ENCODE data around the gene PTPN3. TPM values are rescaled to one million over a fixed set of nuclear protein-coding genes. Genes with fewer than 3 reads are reported as not detected.

Gene PTPN3
- total and polyA plus RNA-seq, 9 of the 15 experiments (the other 6 are each of a cell fraction or from before 2014, with no cell fraction given) = 0.02 TPM; not detected in 8

DNA sequence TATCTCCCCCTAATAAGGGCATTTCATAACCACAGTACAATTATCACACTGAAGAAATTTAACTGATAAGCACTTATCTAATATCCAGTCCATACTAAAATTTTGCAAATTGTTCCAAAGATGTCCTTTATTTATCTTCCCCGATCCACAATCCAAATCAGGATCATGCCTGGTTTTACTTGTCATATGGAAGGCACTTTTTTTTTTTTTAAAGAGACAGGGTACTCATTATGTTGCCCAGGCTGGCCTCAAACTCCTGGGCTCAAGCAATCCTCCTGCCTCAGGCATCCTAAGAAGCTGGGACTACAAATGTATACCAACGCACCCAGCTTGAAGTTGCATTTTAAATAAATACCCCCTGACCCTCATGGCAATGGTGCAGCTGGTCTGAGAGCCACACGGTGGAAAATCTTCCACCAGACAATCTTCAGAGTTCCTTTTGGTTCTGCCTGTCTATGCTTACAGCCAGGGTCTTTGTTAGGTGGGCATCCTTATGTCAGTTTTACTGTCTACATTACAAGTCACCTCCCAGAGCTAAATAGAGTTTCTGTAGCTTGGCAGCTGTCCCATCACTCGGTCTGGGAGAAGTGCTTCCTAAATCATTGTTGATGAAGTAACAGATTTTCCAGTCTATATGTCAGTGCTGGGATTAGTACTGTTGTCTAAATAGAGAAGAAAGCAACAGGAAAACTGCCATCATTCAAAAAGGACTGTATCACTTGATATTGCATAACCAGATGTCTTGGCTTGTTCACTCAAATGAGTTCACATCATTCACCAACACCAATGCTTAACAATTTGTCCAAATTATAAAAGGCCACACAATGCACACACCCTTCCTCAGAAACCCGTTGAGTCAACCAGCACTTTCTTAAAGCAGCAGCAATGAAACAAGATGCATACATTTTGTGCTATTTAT is 26.4 kb downstream of the PTPN3 start:
- no peak overlapping the region for H3K4me3 ChIP-seq
- TF ChIP-seq CEBPG (CRISPR knock-in tag; IDR thresholded peaks at IDR 0.05) (no peak), CEBPG (tag; conservative IDR thresholded peaks at IDR 0.05 in 1 of 2, IDR thresholded peaks at IDR 0.05 in 1 of 2) (0 out of 4 replicates have a peak, but pooled peaks of 1 of the 2 experiments have one; percentile 11), RBBP5 (IDR thresholded peaks at IDR 0.05; ENCODE audit: borderline replicate concordance, insufficient read depth, low read length, poor library complexity, severe bottlenecking) (no peak), CEBPB (tag; IDR thresholded peaks at IDR 0.05) (0 out of 2 replicates have a peak, but pooled peaks have one; percentile 20)
- TF ChIP-seq, protein P1, sequence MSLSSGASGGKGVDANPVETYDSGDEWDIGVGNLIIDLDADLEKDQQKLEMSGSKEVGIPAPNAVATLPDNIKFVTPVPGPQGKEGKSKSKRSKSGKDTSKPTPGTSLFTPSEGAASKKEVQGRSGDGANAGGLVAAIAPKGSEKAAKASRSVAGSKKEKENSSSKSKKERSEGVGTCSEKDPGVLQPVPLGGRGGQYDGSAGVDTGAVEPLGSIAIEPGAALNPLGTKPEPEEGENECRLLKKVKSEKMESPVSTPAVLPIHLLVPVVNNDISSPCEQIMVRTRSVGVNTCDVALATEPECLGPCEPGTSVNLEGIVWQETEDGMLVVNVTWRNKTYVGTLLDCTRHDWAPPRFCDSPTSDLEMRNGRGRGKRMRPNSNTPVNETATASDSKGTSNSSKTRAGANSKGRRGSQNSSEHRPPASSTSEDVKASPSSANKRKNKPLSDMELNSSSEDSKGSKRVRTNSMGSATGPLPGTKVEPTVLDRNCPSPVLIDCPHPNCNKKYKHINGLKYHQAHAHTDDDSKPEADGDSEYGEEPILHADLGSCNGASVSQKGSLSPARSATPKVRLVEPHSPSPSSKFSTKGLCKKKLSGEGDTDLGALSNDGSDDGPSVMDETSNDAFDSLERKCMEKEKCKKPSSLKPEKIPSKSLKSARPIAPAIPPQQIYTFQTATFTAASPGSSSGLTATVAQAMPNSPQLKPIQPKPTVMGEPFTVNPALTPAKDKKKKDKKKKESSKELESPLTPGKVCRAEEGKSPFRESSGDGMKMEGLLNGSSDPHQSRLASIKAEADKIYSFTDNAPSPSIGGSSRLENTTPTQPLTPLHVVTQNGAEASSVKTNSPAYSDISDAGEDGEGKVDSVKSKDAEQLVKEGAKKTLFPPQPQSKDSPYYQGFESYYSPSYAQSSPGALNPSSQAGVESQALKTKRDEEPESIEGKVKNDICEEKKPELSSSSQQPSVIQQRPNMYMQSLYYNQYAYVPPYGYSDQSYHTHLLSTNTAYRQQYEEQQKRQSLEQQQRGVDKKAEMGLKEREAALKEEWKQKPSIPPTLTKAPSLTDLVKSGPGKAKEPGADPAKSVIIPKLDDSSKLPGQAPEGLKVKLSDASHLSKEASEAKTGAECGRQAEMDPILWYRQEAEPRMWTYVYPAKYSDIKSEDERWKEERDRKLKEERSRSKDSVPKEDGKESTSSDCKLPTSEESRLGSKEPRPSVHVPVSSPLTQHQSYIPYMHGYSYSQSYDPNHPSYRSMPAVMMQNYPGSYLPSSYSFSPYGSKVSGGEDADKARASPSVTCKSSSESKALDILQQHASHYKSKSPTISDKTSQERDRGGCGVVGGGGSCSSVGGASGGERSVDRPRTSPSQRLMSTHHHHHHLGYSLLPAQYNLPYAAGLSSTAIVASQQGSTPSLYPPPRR (CRISPR knock-in tag; IDR thresholded peaks at IDR 0.05; ENCODE audit: borderline replicate concordance) = no peak
- no peaks in the 10 kb centered on the region for H3K4me1 ChIP-seq (replicated peaks in 1 of 2; ENCODE audit: control insufficient read depth in 2 of 2, insufficient read depth in 2 of 2, low read length in 2 of 2)
- no peaks in the 10 kb centered on the region for H3K36me3 ChIP-seq (ENCODE audit: control insufficient read depth, insufficient read depth, low read length)
- BruUV-seq (replicated peaks) = no TSS peak
- DNase-seq (ENCODE audit: extremely low read depth in 1 of 4, low spot score in 3 of 4) (no peak), FAIRE-seq (no peak), ATAC-seq (no peak)
- intact Hi-C loops (cut with micrococcal nuclease) = no loop called here
- H3K79me2 ChIP-seq (ENCODE audit: control insufficient read depth, insufficient read depth, low read length) = no peaks in the 10 kb centered on the region
- no peak overlapping the region for H3K27ac ChIP-seq (ENCODE audit: extremely low read depth, low read depth, low read length)
- no peaks in the 10 kb centered on the region for H3K9me1 ChIP-seq (ENCODE audit: control insufficient read depth, insufficient read depth, low read length)
- H3K9me3 ChIP-seq (replicated peaks; ENCODE audit: control insufficient read depth, insufficient read depth, low read depth, low read length) = no peaks in the 10 kb centered on the region; the same call in 1 of the 2 replicates
- POLR2A ChIA-PET = no interaction called here
- H2AFZ ChIP-seq (ENCODE audit: low read depth, low read length) = no peak overlapping the region
- in situ Hi-C loops (cut with MboI) = no loop called here
- WGBS (ENCODE audit: insufficient coverage, low coverage, missing lambda C conversion rate) = 2% methylated on average over 5 of the region's 5 CpGs
- peaks cover 7 to 25% of the 10 kb centered on the region in 2 experiments; a peak in 4 of 5 replicates for H3K27me3 ChIP-seq (ENCODE audit: control insufficient read depth in 2 of 2, insufficient read depth in 2 of 2, low read length in 2 of 2)
- no peak overlapping the region for H3K4me2 ChIP-seq (ENCODE audit: insufficient read depth, low read length)
- no peaks in the 10 kb centered on the region for H4K20me1 ChIP-seq (replicated peaks; ENCODE audit: control insufficient read depth, insufficient read depth, low read length)
- CTCF ChIA-PET (ENCODE audit: low intra/inter-chr PET ratio) = no interaction called here
- H3K9ac ChIP-seq (ENCODE audit: insufficient read depth in 1 of 2, low read depth in 2 of 2, low read length in 2 of 2) = no peak overlapping the region
